Mucosa of descending colon (tissue), 3 donors: ENCODE measurements around the gene SPINK8. TPM values are rescaled to one million over a fixed set of nuclear protein-coding genes. Genes with fewer than 3 reads are reported as not detected.
A peak's percentile ranks its signal among the peaks of the same experiment; 100 is the strongest.
"Not testable (repeated sequence)": the region's sequence is repeated elsewhere in the genome, so short reads cannot be mapped to it uniquely, and the experiment has no call there.

Source experiments
- ATAC-seq: fragments of 200-7000 bp; cut with Tn5 transposase; one replicate; pipeline ENCODE4 v1.9.1; 2020; ENCODE audit warnings: mild to moderate bottlenecking, moderate library complexity
- DNase-seq, 3 donors: peaks; one replicate each; pipeline ENCODE4 v3.0.0-alpha.2; 2020
- H3K36me3 ChIP-seq: fragments of 200-600 bp; one replicate; pipeline ENCODE4 v1.8.0; 2021; ENCODE audit warnings: low read depth, mild to moderate bottlenecking
- H3K4me1 ChIP-seq: fragments of 200-600 bp; one replicate; pipeline ENCODE4 v1.8.0; 2021; ENCODE audit warnings: low read depth, mild to moderate bottlenecking
- H3K4me3 ChIP-seq: fragments of 200-600 bp; one replicate; pipeline ENCODE4 v1.8.0; 2021; ENCODE audit warnings: mild to moderate bottlenecking
- H3K9me3 ChIP-seq: fragments of 200-600 bp; one replicate; pipeline ENCODE4 v1.8.0; 2021; ENCODE audit warnings: mild to moderate bottlenecking
- intact Hi-C, 2 donors: fragments of 100-400 bp; cut with DNase I in 1 of 2; cut with micrococcal nuclease in 1 of 2; formaldehyde crosslinking; loops; one replicate each; pipeline versions ENCODE4 v1.11.0 to v1.11.1; 2022; cut with DNase I, micrococcal nuclease
- total RNA-seq, 3 donors: library from RNA; stranded (reverse); fragmentation: NEBNext Ultra II Directional in 2 of 3; extraction: Animal tissue kit (Norgen Biotek cat#: 25700) in 2 of 3; gene quantifications; one replicate each; pipeline versions ENCODE4 v1.2.1 to v1.2.4, GENCODE V29; 2021 to 2023
- TF ChIP-seq, protein P1 (sequence below): fragments of 200-600 bp; IDR thresholded peaks from one replicate; pipeline ENCODE4 v1.8.0; 2022; ENCODE audit warnings: antibody characterized with exemption, mild to moderate bottlenecking
- donor health status: DM: no; HTN: no; CAD: no; lungs with moderate emphysema.
- donor health status: DM: no; HTN: no; CAD: no.
- donor health status: DM: no; HTN: yes; CAD: no.

The SPINK8 gene
- total RNA-seq, 3 donors from 2014 or later, result not detected

DNA sequence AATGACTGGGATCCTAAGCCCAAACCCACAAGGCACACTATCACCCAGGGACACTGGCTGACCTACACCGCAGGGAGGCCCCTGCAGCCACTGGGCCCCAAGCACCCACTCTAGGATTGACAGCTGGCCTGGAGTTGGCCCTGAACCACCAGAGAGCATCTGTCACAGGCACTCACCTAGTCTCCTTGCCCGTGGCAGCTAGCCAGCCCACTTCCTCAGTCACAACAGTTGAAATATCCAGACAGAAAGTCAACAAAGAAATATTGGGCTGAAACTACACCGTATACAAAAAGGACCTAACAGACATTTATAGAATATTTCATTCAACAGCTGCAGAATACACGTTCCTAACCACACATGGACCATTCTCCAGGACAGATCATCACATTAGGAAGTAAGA is 5.2 kb upstream of the SPINK8 start:
- DNase-seq (no peak), ATAC-seq (no peak)
- intact Hi-C loops, result no loop called here
- no peak overlapping the region for H3K4me3 ChIP-seq
- H3K4me1 ChIP-seq, result peaks cover 3% of the 10 kb centered on the region
- no peaks in the 10 kb centered on the region for H3K36me3 ChIP-seq
- H3K9me3 ChIP-seq, result no peaks in the 10 kb centered on the region
- TF ChIP-seq, protein P1, sequence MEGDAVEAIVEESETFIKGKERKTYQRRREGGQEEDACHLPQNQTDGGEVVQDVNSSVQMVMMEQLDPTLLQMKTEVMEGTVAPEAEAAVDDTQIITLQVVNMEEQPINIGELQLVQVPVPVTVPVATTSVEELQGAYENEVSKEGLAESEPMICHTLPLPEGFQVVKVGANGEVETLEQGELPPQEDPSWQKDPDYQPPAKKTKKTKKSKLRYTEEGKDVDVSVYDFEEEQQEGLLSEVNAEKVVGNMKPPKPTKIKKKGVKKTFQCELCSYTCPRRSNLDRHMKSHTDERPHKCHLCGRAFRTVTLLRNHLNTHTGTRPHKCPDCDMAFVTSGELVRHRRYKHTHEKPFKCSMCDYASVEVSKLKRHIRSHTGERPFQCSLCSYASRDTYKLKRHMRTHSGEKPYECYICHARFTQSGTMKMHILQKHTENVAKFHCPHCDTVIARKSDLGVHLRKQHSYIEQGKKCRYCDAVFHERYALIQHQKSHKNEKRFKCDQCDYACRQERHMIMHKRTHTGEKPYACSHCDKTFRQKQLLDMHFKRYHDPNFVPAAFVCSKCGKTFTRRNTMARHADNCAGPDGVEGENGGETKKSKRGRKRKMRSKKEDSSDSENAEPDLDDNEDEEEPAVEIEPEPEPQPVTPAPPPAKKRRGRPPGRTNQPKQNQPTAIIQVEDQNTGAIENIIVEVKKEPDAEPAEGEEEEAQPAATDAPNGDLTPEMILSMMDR, result no peak

- H3K4me1 ChIP-seq, H3K9me3 ChIP-seq, DNase-seq, H3K36me3 ChIP-seq, intact Hi-C loops, H3K4me3 ChIP-seq, ATAC-seq: not testable (repeated sequence)
Measured at GRCh38 chr3:48337536-48337935, 4.1 kb upstream of the SPINK8 start.

DNA sequence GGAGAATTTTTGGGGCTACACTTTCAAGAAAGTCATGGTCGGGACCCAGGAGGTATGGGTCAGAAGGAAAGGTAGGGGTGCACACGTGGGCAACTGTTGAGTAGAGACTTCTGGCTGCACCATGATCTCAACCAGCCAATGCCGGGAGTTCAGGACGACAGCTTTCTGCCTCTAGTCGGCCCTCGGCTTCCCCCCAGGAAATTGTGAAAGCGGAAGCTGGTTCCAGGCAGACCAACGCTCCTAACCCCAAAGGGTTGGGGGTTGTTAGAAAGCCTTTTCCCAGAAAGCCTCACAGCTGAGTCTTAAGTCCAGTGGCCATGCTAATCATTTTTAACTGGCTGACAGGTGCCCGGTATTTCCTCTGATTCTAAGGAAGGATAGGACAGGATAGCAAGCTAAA is 1.8 kb upstream of the SPINK8 start:
- H3K4me1 ChIP-seq, H3K9me3 ChIP-seq, intact Hi-C loops, H3K36me3 ChIP-seq, ATAC-seq, H3K4me3 ChIP-seq: not testable (repeated sequence)
- peak in 1 of 3 donors; percentile 12 for DNase-seq

DNA sequence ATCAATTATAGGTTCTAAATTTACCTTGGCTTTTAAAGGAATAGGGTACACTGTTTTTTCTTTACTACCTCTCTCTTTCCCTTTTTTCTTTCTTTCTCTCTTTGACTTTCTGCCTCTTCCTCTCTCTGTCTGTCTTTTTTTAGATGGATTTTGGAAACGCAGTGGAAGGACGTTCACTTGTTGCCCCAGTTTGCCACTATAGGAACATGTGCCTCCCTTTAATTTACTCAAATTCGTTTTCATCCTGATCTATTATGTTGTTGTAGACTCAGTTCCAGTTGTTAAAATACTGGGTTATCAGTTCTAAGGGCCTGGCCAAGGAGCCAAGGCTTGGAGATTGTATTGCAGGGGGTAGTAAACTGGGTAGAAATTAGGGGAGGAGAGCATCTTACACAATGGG is 1.1 kb upstream of the SPINK8 start:
- TF ChIP-seq, protein P1, result no peak
- intact Hi-C loops, result no loop called here
- peaks cover 5% of the 10 kb centered on the region for H3K4me1 ChIP-seq
- H3K36me3 ChIP-seq, result no peaks in the 10 kb centered on the region
- no peaks in the 10 kb centered on the region for H3K9me3 ChIP-seq
- H3K4me3 ChIP-seq, result no peak overlapping the region
- DNase-seq, result no peak
- ATAC-seq, result no peak

DNA sequence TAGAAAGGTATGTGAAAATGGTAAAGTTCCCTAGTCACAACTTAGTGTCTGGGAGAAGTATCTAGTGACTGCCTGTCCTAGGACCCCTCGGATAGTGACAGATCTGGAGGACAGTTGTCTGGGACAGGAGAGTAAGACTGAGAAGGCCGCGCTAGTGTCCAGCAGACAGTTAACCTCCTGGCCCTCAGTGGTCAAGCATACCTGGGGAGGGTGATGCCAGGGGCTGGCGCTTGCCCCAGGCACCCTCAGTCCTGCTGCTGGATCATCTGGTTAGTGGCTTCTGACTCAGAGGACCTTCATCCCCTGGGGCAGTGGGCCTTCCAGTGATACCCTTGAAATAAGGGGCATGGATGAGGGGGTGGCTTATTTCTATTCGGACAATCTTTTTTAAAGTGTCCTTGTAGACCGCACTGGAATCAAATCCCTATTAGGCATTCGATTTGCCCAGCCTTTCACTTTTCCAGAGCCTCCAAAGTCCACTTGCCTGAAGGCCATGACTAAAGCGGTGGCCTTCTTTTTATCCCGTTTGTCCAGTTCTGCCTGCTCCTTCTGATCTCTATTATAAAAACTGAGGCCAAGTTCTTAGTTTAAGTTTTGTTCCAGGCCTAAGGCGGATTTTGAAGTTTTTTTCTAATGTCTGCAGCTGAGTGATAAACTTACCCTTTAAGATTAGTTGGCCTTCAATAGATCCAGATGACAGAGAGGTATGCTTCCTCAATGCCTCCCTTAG is 1.6 kb downstream of the SPINK8 start:
- H3K36me3 ChIP-seq, H3K4me3 ChIP-seq, H3K9me3 ChIP-seq, ATAC-seq, H3K4me1 ChIP-seq, intact Hi-C loops, DNase-seq: not testable (repeated sequence)

GRCh38 chr3:48320996-48321395 is 12.5 kb downstream of the SPINK8 start:
- no peak overlapping the region for H3K4me3 ChIP-seq
- intact Hi-C loops, result no loop called here
- DNase-seq (no peak), ATAC-seq (no peak)
- no peaks in the 10 kb centered on the region for H3K36me3 ChIP-seq
- no peaks in the 10 kb centered on the region for H3K4me1 ChIP-seq
- H3K9me3 ChIP-seq, result no peaks in the 10 kb centered on the region
- TF ChIP-seq, protein P1, result no peak

GRCh38 chr3:48318713-48319468 is 14.6 kb downstream of the SPINK8 start:
- no peaks in the 10 kb centered on the region for H3K4me1 ChIP-seq
- peaks cover 15% of the 10 kb centered on the region for H3K9me3 ChIP-seq
- DNase-seq, result no peak
- H3K36me3 ChIP-seq, result no peaks in the 10 kb centered on the region
- intact Hi-C loops, result no loop called here
- no peak for ATAC-seq
- TF ChIP-seq, protein P1, result no peak
- H3K4me3 ChIP-seq, result no peak overlapping the region
